Loucy (cell line): ENCODE measurements around the gene SNX10.

Experiments used
- CTCF ChIP-seq: fragments of 200-600 bp; sonication (generic); conservative IDR thresholded peaks from 2 replicates; pipeline ENCODE4 v1.5.1; 2014; ENCODE audit warnings: mild to moderate bottlenecking, antibody characterized with exemption, low read length
- EZH2phosphoT487 ChIP-seq: fragments of 200-600 bp; IDR thresholded peaks from 2 replicates; pipeline ENCODE4 v1.6.1; 2018; ENCODE audit warnings: antibody characterized with exemption, mild to moderate bottlenecking, moderate library complexity, borderline replicate concordance

GRCh38 chr7:26343837-26344236 lies 52.2 kb downstream of the SNX10 start:
- TF ChIP-seq CTCF (no peak), EZH2phosphoT487 (no peak)
